GM12892 (cell line): ENCODE results near the gene PCSK6.

Experiments
- POLR2A ChIP-seq: IDR thresholded peaks from 2 replicates; pipeline ENCODE4 v1.6.1; 2011; ENCODE audit warnings: low read depth, low read length, control low read depth
- POLR2AphosphoS5 ChIP-seq: IDR thresholded peaks from 2 replicates; pipeline ENCODE4 v1.6.1; 2011; ENCODE audit warnings: low read depth, low read length, control low read depth
- TAF1 ChIP-seq: IDR thresholded peaks from 2 replicates; pipeline ENCODE4 v1.6.1; 2011; ENCODE audit warnings: low read depth, mild to moderate bottlenecking, control low read depth, low read length, borderline replicate concordance

- TF ChIP-seq POLR2AphosphoS5 = no peak
- no peak for TF ChIP-seq POLR2A
- TF ChIP-seq TAF1 = no peak
Observed at GRCh38 chr15:101453123-101454120, 36.1 kb downstream of the PCSK6 start.
